ENCODE results near the gene SND1.

SND1 gene

DNA sequence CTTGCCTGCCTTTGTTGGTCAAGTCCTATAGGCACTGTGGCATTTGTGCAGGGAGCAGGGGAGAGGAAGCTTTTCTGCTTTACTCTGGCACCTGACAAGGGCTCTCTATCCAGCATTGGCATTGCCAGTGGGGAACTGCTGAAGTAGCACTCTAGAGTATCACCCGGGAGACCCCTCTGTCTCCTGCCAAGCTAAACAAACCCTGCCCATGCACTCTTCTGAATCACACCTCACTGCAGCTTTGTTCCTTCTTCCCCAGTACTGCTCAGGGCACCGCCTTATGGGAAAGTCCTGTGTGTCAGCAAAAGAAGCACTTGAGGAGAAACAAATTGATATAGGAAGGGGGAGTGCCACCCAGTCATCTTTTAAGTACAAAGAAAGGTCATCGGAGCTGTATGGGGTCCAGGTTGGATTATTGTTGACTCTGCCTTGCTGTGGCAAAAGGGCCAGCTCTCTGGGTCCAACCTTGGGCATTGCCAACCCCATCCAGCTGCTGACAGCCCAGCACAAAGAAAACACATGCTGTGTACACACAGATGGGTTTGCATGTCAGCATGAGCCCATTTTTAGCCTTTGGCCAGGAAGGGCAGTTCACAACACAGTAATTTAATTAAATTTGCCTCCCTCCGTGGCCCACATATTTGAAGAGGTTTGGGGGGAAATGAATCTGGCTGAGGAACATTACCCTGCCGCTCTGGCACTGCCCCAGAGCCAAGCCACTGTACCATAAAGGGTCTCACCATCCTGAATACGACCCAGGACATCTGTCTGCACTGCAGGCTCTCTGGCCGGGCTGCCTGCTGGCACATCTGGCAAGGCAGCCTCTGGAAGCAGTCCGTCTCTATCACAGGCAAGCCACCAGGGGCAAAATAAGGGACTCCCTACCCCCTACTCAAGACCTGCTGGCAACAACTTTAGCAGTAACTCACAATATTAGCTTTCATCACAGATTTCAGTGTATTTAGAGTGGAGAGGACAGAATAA lies 366.2 kb downstream of the SND1 start:
- DNase-seq (ENCODE audit: low read depth), result no peak
- TF ChIP-seq, protein P1, sequence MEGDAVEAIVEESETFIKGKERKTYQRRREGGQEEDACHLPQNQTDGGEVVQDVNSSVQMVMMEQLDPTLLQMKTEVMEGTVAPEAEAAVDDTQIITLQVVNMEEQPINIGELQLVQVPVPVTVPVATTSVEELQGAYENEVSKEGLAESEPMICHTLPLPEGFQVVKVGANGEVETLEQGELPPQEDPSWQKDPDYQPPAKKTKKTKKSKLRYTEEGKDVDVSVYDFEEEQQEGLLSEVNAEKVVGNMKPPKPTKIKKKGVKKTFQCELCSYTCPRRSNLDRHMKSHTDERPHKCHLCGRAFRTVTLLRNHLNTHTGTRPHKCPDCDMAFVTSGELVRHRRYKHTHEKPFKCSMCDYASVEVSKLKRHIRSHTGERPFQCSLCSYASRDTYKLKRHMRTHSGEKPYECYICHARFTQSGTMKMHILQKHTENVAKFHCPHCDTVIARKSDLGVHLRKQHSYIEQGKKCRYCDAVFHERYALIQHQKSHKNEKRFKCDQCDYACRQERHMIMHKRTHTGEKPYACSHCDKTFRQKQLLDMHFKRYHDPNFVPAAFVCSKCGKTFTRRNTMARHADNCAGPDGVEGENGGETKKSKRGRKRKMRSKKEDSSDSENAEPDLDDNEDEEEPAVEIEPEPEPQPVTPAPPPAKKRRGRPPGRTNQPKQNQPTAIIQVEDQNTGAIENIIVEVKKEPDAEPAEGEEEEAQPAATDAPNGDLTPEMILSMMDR (IDR thresholded peaks at IDR 0.05; ENCODE audit: low read depth, low read length, missing control alignments), result no peak

DNA sequence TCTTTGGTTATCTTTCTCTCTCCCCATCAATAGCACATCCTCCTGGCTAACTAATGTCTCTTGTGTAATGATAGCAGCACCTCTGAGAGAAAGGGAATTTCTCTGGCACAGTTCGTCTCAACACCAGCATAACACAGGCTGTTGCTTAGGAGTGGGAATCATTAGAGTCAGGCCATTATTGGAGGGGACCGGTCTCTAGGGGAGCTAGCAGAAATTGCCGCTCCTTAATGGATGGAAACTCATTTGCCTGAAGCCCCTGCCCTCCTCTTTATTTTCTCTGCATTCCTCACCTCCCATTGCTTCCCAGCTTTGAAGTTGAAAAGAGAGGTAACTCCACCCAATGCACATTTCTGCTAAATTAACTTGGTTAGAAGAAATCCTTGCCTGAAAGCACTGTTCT lies 367.3 kb downstream of the SND1 start:
- H3K4me3 ChIP-seq (ENCODE audit: low read depth, low read length), result no peak overlapping the region
- DNase-seq (ENCODE audit: low read depth), result no peak
- TF ChIP-seq, protein P1 (IDR thresholded peaks at IDR 0.05; ENCODE audit: low read depth, low read length, missing control alignments), result no peak

More for the DNA sequence above, 366.2 kb downstream of the SND1 start:
- H3K4me3 ChIP-seq (ENCODE audit: low read depth, low read length), result no peak overlapping the region

DNA sequence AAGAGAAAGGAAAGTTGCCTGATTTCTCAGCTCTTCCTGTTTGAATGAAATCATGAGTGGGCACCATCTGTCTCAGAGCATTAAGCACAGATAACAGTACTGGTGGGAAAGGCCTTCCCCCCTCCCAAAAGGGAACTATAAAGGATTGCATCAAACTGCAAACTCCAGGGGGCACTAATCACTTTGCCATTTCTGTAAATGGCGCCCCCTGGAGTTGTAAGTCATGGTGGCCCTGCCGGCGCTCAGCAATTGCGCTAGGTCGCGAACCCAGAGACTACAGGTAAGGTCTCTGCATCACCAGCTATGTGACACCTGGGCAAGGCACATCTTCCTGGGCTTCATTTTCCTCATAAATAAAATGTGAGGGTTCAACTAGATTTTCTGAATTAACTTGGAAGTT lies 368.2 kb downstream of the SND1 start:
- DNase-seq (ENCODE audit: low read depth), result no peak
- H3K4me3 ChIP-seq (ENCODE audit: low read depth, low read length), result no peak overlapping the region
- TF ChIP-seq, protein P1 (IDR thresholded peaks at IDR 0.05; ENCODE audit: low read depth, low read length, missing control alignments), result peak; percentile 38

DNA sequence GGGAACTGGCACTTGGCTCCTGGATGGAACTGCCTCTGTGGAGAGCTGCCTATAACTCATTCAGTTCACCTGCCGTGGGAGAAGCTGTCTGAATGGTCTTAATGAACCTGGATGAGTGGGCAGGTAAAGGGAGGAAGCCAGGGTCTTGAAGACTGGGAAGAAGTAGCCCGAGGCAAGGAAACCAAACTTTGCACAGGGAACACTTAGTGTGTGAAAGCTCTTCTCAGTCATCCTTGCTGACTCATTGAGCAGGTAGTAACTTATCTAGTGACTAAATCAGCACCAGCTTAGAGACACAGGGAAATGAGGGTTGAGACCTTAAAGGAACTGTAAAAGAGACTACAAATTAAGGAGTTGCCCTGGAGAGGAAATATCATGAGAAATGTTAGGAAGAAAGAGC lies 369.4 kb downstream of the SND1 start:
- TF ChIP-seq, protein P1 (IDR thresholded peaks at IDR 0.05; ENCODE audit: low read depth, low read length, missing control alignments), result no peak
- no peak overlapping the region for H3K4me3 ChIP-seq (ENCODE audit: low read depth, low read length)
- no peak for DNase-seq (ENCODE audit: low read depth)

DNA sequence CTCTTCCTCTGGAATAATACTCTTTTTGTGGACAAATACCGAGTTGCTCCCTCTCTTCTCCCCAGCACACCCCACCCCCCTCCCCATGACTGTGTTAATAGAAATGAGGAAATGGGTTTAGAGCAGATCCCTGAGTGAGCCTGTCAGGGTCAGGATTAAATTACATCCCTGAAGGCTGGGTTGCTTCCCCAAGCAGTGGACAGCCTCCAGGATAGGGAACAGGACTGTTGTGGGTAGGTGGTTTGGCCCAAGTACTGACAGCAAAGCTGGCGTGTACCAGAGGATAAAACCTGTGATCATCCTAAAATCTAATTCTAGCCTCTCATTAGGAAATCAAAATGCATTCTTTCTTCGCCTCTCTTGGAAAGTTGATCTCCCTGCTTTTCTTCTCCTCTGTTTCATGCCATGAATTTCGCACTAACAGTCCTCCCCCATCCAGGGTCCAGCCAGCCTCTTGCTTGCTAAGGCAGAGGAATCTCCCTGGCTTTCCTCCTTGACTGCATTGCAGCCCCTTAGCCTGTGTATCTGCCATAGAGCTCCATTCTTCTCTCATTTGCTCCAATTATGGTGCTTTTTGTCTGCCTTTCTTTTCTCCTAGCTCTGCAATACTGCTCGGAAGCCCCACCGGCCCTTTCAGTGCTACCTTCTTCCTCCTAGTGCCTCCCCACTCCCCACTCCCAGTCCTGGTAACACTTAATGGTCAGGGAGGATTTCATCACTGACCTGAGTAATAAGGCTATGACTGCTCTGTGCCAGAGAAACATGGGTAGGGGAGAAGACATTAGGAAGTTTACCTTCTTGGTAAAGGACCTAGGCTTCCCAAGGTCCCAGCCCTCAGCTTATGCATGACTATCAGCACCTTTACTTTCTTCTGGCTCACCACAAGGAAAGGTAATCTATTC lies 370.9 kb downstream of the SND1 start:
- H3K4me3 ChIP-seq (ENCODE audit: low read depth, low read length), result no peak overlapping the region
- TF ChIP-seq, protein P1 (IDR thresholded peaks at IDR 0.05; ENCODE audit: low read depth, low read length, missing control alignments), result no peak
- no peak for DNase-seq (ENCODE audit: low read depth)

DNA sequence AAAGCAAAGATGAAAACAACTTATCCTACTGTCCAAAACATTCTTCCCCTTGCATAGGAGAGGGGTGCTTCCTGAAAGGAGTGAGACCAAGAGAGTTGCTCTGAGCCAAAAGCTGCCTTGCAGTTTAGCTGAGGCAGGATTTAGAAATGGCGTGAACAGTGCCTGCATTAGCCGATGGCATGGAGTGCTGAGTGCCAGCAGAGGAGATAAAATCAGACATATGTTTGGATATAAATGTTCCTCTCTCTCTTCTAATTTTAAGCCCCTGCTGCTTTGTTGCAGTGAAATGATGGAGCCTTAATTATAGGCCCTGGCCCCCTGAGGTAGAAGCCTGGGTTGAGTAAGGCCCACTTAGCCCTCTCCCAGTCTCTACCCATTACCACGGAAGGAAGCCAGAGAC lies 372.2 kb downstream of the SND1 start:
- no peak overlapping the region for H3K4me3 ChIP-seq (ENCODE audit: low read depth, low read length)
- DNase-seq (ENCODE audit: low read depth), result no peak
- TF ChIP-seq, protein P1 (IDR thresholded peaks at IDR 0.05; ENCODE audit: low read depth, low read length, missing control alignments), result no peak

Data from GM12864 (cell line).